ENCODE data around the gene RENBP. TPM values are rescaled to one million over a fixed set of nuclear protein-coding genes. Genes with fewer than 3 reads are reported as not detected.

RENBP gene
- total and polyA plus RNA-seq, 4 donors: 1.0 to 7.9 (median 7.0) TPM

DNA sequence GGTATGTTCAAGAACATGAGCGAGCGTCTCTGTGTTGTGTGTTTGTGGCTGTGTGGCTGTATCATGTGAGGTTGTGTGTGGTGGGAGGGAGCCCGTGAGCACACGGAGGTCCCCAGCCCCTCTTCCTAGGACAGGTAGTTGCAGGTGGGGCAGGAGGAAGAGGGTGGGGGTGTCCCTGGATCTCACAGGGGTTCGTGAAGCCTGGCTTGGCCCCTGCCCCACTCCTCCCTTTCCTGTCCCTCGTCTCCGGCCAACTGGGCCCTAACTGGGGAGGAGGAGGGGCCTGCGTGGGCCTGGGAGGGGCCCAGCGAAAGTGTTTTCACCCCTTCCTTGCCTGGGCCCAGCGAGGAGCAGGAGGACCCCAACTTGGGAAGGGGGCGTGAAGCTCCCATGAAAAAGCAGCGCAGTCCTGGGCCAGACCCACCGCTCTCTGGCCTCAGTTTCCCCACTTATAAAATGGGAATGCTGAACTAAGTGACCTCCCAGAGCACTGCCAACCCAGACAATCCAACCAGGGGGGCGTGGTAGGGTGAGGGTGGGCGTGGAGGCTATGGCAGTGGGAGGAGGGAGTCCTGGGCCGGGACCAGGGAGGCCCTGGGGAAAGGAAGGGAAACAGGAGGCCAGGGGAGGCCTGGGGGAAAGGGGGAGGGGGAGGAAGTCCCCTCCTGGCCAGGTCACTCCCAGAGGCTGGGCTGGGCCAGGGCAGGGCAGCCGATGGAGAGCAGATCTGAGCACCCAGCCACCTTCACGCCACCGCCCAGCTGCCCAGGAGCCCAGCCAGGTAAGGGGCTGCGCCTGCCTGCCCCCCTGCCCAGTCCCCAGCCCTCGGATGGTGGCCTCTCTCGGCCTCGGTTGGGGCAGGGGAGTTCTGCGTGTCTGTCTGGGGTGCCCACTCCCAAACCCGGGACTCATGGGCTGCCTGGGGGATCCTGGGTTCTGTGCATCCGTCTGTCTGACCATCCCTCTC, 40.2 kb downstream of the RENBP start, which contains the start of gene AVPR2 (continued):
- TF ChIP-seq REST (IDR thresholded peaks at IDR 0.05) (no peak), YY1 (IDR thresholded peaks at IDR 0.05) (no peak), RAD21 (IDR thresholded peaks at IDR 0.05) (no peak), FOXA1 (IDR thresholded peaks at IDR 0.05) (no peak), TAF1 (conservative IDR thresholded peaks at IDR 0.05) (no peak), SP1 (IDR thresholded peaks at IDR 0.05) (no peak), NR2F2 (IDR thresholded peaks at IDR 0.05) (no peak)

- no peak for DNase-seq (ENCODE audit: low spot score)
- Histone ChIP-seq H3K4me3 (ENCODE audit: low read depth in 1 of 3, low read length in 3 of 3) (no peak overlapping the region), H3K27ac (ENCODE audit: low read depth in 1 of 2, low read length in 2 of 2) (no peak overlapping the region), H3K27me3 (ENCODE audit: control insufficient read depth in 4 of 4, insufficient read depth in 4 of 4, low read length in 3 of 4) (no peaks in the 10 kb centered on the region), H3K4me1 (ENCODE audit: control insufficient read depth in 4 of 4, insufficient read depth in 4 of 4, low read length in 3 of 4) (peaks cover 0 to 10% (median 4%) of the 10 kb centered on the region in 4 donors), H3K9ac (ENCODE audit: low read depth in 1 of 2, low read length in 2 of 2) (no peak overlapping the region), H3K9me3 (ENCODE audit: control insufficient read depth in 4 of 4, low read length in 3 of 4) (no peaks in the 10 kb centered on the region), H3K36me3 (ENCODE audit: control insufficient read depth in 4 of 4, insufficient read depth in 3 of 4, low read depth in 1 of 4, low read length in 3 of 4) (no peaks in the 10 kb centered on the region)
- TF ChIP-seq GABPA (IDR thresholded peaks at IDR 0.05 in 1 of 2, conservative IDR thresholded peaks at IDR 0.05 in 1 of 2) (no peak), FOXA1 (IDR thresholded peaks at IDR 0.05) (no peak), RXRA (IDR thresholded peaks at IDR 0.05) (no peak), RAD21 (IDR thresholded peaks at IDR 0.05) (no peak)
- 62% methylated on average over 18 of the region's 18 CpGs for WGBS
Observed at GRCh38 chrX:153903238-153903980, 41.0 kb downstream of the RENBP start.

- H3K9me3 ChIP-seq (ENCODE audit: control insufficient read depth in 4 of 4, low read length in 3 of 4): no peaks in the 10 kb centered on the region
- H3K36me3 ChIP-seq (ENCODE audit: control insufficient read depth in 4 of 4, insufficient read depth in 3 of 4, low read depth in 1 of 4, low read length in 3 of 4): no peaks in the 10 kb centered on the region
- TF ChIP-seq SP1 (IDR thresholded peaks at IDR 0.05) (no peak), YY1 (IDR thresholded peaks at IDR 0.05) (no peak), RXRA (IDR thresholded peaks at IDR 0.05) (no peak), JUND (IDR thresholded peaks at IDR 0.05) (no peak), MAX (IDR thresholded peaks at IDR 0.05) (no peak), EGR1 (IDR thresholded peaks at IDR 0.05; ENCODE audit: low read depth in 2 of 2) (no peak), FOXA2 (IDR thresholded peaks at IDR 0.05) (no peak), RAD21 (IDR thresholded peaks at IDR 0.05) (no peak), TAF1 (conservative IDR thresholded peaks at IDR 0.05) (no peak), REST (IDR thresholded peaks at IDR 0.05) (no peak), ZBTB33 (IDR thresholded peaks at IDR 0.05) (no peak), CTCF (IDR thresholded peaks at IDR 0.05; ENCODE audit: low read depth, low read length, missing input control) (no peak)
- no peak overlapping the region for H3K4me3 ChIP-seq (ENCODE audit: low read depth in 1 of 3, low read length in 3 of 3)
- no peak overlapping the region for H3K9ac ChIP-seq (ENCODE audit: low read depth in 1 of 2, low read length in 2 of 2)
- H3K27ac ChIP-seq (ENCODE audit: low read depth in 1 of 2, low read length in 2 of 2): no peak overlapping the region
- H3K27me3 ChIP-seq (ENCODE audit: control insufficient read depth in 4 of 4, insufficient read depth in 4 of 4, low read length in 3 of 4): no peaks in the 10 kb centered on the region
- DNase-seq (ENCODE audit: low spot score): no peak
- H3K4me1 ChIP-seq (ENCODE audit: control insufficient read depth in 4 of 4, insufficient read depth in 4 of 4, low read length in 3 of 4): peaks cover 0 to 10% (median 4%) of the 10 kb centered on the region in 4 donors
- WGBS: 72% methylated on average over 10 of the region's 10 CpGs
Observed at GRCh38 chrX:153902385-153902784, 42.1 kb downstream of the RENBP start.

Measured in liver (tissue), 9 donors.